CD4-positive, alpha-beta T cell treated with Interleukin-15 for 1 hour (primary cell): ENCODE data around the gene MIX23.

Source experiments
- DNase-seq: peaks from one replicate; pipeline ENCODE4 v3.0.0-alpha.2; 2020

Gene MIX23

GRCh38 chr3:122382888-122383666 is at the start of gene MIX23:
TSS of gene MIX23 (minus strand) at chr3:122383231. CDS start at chr3:122383224, 7 bp downstream.
- DNase-seq, result peak; percentile 80

- DNase-seq, result no peak
These were observed 47.3 kb upstream of the MIX23 start for GRCh38 chr3:122430371-122430770.

- no peak for DNase-seq
These were observed 44.9 kb upstream of the MIX23 start for GRCh38 chr3:122427857-122428471.

GRCh38 chr3:122421836-122422235 is 38.8 kb upstream of the MIX23 start:
- DNase-seq, result no peak

- DNase-seq, result no peak
These were observed 38.1 kb upstream of the MIX23 start for GRCh38 chr3:122421101-122421500.

GRCh38 chr3:122416966-122417365 is 33.9 kb upstream of the MIX23 start:
- no peak for DNase-seq

DNA sequence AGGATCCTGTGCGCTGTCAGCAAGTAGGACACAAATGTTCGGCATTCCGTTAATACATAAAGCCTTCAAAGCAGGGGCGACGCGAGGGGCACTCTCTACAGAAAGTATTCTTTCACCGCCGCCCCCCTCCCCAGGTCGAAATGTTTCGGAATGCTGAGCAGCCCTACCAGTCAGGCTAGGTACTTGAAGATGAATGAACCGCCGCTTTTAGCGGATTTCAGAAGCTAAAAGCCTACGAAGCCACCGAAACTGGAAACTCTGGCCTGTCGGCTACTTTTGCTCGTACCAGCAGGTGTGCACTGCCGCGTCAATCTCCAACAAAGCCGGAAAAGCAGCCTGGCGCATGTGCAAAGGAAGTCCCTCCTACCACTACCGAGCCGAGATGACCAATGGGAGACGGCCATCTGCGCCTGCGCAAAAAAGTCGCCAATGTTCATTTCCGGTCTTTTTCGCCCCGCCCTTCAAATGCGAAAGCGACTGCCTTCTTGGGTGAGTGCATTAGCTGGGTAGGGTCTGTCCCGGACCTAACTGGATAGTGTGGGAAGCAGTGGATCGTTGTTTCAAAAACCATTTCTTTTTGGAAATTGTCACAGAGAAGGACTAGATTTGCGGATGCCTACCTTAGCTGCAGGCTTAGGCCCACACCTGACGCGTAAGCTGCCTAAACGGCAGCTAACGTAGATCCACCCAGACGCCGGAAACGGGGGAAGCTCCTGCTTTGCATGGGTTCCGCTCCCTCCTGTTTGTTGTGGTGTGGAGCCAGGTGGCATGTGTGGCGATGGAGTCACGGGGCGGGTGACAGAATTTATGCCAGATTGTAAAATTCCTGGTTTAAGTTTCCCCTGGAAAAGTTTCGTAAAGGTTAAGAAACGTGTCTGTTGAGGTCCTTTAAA is 33.0 kb upstream of the MIX23 start, which contains the start of gene WDR5B:
Gene WDR5B (minus strand): TSS at position 301 of the 893 bp plus-strand sequence. CDS start 534 bp downstream, outside the sequence.
- peak; percentile 97 for DNase-seq

DNA sequence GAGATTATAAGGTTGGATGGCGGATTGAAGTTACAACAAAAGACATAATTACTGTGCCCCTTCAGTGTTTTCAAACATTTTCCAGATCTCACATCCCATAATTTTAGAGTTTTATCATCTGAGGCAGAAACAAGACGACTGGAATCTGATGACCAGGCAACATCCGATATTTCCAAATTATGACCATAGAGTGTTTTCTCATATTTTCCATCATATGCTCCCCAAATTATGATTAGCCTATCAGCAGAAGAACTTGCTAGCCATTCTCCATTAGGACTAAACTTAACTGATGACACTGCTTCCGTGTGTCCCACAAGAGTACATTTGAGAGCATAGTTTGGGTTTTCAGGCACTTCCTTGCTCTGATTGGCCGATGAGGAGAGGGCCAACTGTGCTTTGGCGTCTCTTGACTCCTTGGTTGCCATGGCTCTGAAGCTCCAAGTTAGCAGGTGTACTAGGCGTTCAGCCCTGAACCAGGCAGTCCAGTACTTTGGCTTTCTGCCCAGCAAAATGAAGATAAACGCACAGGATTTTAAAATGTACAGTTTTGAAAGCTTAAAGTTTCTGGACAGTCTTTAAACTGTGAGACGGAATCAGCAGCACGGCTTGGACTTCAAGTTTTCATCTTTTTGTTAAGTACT is 32.2 kb upstream of the MIX23 start:
- DNase-seq, result peak; percentile 69

DNA sequence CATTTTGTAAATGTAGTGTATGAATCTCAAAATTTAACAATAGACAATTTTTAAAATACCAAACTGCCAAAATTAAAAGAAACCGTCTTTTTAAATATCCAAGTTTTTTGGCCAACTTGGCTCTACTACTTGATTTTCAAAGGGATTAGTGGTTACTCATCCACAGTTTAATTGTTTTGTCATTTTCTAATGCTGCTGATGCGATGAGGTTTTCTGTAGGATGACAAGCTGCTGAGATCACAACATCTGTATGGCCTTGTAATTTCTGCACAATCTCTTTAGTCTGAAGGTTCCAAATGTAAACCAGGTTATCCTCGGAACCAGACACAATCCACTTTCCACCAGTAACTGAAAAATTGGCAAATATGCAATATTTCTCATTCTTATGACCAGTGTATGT is 31.4 kb upstream of the MIX23 start:
- no peak for DNase-seq

- DNase-seq, result no peak
These were observed 27.6 kb upstream of the MIX23 start for GRCh38 chr3:122410639-122411038.

- no peak for DNase-seq
These were observed 27.1 kb upstream of the MIX23 start for GRCh38 chr3:122410111-122410510.

- DNase-seq, result no peak
These were observed 26.4 kb upstream of the MIX23 start for GRCh38 chr3:122409446-122409845.

DNA sequence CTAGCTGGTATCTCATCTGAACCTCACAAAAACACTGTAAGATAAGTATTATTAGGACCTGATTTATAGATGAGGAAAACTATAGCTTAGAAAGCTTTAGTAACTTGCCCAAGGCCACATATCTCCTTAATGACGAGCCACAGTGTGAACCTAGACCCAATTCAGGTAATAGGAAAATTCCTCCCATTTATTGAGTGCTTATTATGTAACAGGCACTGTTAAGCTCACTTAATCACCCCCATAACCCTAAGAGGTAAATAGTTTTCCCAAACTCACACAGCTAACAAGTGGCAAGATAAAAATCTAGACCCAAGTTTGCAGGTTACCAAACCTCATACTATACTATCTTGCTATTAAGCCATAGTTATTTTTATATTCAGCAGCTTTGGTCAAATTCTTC is 24.9 kb upstream of the MIX23 start:
- DNase-seq, result no peak

DNA sequence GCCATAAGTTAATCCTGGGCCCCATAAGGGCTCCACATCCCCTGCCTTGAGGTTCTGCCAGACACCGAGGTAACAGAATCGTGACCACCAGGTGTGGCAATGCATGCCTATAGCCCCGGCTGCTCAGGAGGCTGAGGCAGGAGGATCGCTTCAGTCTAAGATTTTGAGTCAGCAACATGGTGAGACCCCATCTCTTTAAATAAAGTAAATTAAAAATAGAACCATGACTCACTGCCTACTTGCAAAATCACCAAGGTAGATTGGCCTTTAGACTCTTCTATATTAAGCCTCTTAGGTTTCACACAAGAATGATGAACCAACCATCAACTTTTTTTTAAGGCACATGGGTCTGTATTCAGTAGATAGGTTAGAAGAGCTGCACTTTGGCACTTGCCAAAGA is 23.2 kb upstream of the MIX23 start:
- DNase-seq, result no peak

- no peak for DNase-seq
These were observed 22.0 kb upstream of the MIX23 start for GRCh38 chr3:122405015-122405414.

- no peak for DNase-seq
These were observed 20.5 kb upstream of the MIX23 start for GRCh38 chr3:122403489-122403888.

DNA sequence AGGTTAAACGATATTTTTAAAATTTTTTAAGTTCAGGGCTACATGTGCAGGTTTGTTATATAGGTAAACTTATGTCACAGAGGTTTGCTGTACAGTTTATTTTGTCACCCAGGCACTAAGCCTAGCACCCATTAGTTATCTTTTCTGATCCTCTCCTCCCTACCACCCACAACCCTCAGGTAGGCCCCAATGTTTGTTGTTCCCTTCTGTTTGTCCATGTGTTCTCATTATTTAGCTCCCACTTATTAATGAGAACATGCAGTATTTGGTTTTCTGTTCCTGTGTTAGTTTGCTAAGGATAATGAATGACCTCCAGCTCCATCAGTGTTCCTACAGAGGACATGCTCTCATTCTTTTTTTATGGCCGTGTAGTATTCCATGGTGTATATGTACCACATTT is 15.9 kb upstream of the MIX23 start:
- no peak for DNase-seq

DNA sequence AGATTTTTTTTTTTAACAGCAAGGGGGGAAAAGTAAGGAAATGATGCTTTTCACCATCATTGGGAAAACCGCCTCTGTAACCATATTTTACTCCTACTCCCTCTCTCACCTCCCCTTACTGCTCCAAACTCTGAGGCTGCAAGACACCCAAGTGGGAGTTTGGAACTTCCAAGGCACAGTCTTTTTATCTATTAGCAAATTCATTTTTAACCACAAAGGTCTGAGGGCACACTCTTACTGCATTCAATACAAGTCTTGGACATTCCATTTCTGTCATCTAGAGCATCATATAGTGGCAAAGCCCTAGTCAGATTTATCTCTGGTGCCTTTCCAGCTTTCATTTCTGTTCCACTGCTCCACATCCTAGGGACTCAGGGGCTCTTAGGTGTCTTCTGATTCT is 14.2 kb upstream of the MIX23 start:
- no peak for DNase-seq

DNA sequence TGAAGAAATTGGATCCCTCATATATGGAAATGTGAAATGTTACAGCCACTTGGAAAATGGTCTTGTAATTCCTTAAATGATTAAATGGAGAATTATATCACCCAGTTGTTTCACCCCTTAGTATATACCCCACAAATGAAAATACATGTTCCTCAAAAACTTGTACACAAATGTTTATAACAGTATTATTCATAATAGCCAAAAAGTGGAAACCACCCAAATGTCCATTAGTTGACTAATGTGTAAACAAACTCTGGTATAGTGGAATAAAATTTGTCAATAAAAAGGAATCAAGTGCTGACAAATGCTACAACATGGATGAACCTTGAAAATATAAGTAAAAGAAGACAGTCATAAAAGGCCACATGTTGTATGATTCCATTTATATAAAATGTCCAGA is 13.5 kb upstream of the MIX23 start:
- no peak for DNase-seq

- no peak for DNase-seq
These were observed 12.6 kb upstream of the MIX23 start for GRCh38 chr3:122395582-122395981.

DNA sequence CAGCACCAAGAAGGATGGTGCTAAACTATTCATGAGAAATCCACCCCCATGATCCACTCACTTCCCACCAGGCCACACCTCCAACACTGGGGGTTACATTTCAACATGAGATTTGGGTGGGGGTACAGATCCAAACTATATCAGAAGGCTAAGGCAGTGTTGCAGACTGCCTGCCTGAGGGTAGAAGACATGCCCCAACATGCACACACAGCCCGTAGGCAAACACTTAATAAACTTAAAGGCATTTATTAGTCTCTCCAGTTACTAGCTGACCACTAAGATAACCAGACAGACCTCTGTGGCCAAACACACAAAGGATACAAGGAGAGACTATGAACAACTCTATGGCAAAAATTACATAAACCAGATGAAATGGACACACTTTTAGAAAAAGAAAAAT is 11.1 kb upstream of the MIX23 start:
- DNase-seq, result no peak

DNA sequence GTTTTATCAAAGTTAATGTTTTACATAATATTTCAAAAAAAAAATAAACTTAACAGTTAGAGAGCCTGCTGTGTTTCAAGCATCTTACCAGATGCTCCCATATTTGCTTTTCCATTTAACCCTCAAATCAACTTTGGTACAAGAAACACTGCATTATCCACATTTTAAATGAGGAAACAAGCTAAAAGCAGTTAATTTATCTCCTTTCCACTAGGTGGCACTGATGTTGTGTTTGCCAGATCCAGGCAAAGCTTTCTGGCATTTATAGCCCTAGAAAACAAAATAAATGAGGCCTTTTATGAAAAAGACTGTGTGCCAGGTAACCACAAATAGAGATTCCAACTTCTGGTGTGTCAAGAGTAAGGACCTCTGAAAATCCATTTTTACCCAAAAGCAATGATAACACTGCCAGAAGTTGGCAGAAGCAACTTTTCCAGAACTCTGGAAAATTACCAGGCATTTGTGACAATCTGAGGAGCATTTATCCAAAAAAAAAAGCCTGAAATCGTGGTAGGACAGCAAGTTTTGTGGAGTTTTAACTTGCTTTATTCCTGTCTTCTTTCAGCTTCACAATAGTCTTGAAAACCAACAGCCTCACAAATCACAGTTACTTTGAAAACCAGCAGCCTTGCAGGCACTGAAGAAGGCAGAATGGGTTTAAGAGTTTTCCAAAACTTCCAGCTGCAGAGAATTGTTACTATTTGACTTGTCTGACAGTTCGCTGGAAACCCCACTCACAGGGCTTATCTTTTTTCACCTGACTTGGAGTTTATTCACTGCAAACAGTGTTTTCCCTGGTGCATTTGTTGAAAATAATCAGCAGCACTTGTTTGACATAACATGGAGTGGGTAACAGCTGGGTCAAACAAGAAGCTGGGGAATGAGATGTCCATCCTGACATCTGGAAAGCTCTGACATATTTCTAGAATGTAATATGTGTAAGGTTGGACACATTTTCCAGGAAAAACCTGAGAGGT is 10.1 kb upstream of the MIX23 start:
- DNase-seq, result no peak
